GM19455 (cell line): ENCODE data around the gene C2orf74.
"Not testable (repeated sequence)": the region's sequence is repeated elsewhere in the genome, so short reads cannot be mapped to it uniquely, and the experiment has no call there.

Source experiments
- ATAC-seq: cut with Tn5 transposase; IDR thresholded peaks from one replicate; pipeline ENCODE4 v1.9.1; 2021; ENCODE audit not compliant: unreplicated experiment

C2orf74 gene

DNA sequence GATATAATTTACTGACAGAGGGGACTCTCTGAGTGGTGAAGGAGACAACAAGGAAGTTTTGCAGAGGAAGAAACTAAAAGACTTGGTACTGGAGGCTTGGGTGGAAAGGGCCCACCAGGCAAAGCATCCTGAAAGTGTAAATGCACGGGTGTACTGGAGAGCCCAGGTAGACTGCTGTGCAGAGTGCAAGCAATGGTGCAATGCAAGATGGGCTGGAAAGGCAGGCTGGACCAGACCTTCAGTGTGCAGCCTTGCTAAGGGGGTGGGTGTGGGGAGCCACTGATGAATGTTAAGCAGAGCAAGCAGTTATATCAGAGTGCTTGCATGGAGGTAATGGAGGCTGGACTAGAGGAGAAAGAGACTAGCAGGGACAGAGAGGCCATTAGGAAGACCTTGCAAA is 10.7 kb downstream of the C2orf74 start:
- no peak for ATAC-seq

DNA sequence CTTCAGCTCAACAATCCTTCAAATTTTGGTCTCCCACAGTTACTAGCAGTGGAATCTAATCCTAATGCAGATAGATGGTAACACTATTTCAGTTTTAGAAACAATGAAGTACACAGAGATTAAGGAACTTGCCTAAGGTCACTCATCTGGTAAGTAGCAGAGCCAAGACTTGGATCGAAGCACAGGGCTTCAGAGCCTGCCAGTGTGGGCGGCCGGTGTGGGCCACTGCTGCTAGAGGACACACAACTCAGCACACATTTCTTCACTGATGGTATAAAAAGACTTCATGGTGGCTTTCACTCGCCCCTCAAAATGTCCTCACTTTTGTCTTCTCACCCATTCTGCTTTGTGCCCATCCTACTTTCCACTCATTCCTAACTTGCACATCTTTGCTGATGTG is 11.1 kb downstream of the C2orf74 start:
- no peak for ATAC-seq

- no peak for ATAC-seq
Measured at GRCh38 chr2:61175036-61175435, 13.0 kb downstream of the C2orf74 start.

DNA sequence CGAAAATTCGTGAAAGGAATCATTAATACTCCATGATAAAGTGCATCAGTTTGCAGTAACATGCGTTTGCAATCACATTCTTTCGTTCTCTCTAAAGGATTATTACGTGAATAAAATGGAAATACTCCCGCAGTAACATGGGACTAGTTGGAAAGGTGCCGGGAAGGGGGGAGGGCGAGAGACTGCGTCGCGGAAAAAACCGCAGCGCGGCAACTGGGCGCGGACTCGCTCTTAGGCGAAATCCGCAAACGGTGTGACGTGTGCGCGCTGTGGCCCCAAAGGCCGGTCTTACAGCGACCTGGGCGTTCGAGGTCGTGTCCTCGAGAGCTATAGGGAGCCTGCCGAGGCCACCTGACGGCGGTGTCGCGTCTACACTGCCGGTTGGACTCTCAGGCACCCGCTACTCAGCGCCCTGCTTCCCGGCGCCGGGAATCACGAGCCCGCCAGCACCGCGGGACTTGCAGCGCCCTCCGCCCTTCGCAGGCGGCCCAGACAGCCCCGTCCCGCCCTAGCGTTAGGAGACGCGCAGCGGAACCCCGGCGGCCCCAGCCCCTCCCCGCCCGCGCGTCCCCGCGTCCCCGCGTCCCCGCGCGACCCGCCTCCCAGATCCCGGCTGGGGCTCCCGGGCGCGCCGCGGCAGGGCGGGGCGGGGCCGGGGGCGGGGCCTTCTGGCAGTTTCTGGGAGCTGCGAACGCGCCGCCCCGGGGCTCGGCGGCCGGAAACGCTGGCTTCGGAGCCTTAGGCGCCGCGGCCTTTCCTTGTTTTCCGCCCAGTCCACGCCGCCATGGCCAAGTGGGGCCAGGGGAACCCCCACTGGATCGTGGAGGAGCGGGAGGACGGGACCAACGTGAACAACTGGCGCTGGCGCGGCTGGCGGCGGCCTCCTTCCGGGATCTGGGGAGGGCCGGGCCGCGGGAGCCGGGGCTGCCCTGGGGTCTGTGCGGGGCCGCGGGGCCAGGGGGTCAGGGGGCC is 15.1 kb downstream of the C2orf74 start:
- ATAC-seq, result peak; percentile 75

DNA sequence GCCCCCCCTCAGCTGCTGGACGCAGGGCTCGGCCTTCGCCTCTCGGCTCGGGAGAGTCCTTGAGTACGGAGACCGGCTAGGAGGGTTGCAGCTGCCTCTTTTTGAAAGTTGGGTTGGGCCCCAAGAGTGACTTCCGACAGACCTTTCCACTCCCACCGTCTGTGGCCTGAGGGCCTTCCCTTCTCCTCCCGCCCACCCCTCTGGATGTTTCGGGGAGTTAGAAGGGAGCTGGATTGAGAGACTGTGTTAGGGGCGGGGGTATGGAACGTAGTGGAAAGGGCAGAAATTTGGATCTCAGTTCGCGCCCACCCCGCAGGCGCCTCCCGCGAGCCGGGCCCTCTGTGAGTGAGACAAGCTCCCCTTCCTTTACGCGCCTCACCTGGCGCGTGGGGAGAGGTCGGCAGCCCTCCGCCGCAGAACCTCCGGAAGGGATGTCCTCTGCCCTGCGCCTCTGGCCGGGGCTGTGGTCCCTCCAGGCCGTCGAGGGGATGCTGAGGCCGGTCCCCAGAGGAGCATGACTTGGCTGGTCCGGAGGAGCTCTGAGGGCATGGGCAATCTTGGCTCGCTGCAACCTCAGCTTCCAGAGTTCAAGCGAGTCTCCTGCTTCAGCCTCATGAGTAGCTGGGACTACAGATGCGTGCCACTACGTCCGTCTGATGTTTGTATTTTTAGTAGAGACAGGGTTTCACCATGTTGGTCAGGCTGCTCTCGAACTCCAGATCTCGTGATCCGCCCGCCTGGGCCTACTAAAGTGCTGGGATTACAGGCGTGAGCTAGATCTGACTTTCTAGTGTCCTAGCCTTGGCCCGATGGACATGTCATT is 15.9 kb downstream of the C2orf74 start:
- peak; percentile 34 for ATAC-seq

DNA sequence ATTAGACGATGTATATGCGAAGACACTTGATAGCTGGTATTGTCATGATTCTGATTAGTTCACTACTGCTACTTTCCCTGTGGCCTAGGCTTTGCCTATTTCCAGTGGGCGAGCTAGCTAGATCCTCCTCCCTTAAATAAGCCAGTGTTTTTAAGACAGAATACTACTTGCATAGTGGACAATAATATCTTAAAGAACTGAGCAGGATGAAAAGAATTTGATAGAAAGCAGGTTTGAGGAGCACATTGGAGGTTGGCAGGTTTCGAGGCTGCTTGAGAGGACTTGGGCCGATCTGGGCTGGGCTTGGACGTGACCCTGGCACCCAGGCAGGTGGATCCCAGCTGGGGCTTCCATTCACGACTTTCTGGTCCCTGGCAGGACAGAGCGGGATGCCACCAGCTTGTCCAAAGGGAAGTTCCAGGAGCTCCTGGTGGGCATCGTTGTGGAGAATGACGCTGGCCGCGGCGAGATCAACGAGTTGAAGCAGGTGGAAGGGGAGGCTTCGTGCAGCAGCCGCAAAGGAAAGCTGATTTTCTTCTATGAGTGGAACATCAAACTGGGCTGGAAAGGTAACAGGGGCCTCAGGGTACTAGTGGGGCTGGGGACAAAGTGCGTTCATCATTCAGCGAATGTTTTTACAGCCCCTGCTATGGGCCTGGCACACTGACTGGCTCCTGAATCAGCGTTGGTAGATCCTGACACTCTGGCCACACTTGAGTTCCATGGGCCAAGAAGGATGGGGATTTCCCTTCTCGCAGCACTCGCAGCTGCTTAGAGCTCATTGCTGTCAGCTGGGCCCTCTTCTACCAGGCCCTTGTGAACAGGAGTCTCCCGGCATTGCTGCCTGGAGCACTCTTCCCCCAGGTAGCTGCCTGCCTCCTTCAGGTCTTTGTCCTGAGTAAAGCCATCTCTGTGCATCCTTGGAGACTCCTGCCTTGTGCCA is 16.9 kb downstream of the C2orf74 start:
- ATAC-seq, result no peak

GRCh38 chr2:61179701-61180639 is 18.0 kb downstream of the C2orf74 start:
- no peak for ATAC-seq

DNA sequence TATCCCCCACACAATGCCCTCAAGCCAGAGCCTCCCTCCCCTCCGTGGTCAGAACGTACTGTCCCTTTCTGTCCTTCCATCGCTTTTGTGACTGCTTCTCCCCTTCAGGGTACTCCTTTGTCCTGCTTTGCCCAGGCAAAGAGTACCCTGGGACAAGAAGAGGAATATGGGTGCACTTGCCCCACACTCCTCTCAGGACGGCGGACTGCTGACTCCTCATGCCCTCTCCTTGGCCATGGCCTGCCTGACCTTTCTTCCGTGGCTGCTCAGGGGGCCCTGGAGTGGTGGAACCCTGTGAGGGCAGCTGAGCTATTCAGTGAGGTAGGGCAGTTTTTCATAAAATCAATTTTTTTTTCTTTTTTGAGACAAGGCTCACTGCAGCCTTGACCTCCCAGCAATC is 18.7 kb downstream of the C2orf74 start:
- no peak for ATAC-seq

DNA sequence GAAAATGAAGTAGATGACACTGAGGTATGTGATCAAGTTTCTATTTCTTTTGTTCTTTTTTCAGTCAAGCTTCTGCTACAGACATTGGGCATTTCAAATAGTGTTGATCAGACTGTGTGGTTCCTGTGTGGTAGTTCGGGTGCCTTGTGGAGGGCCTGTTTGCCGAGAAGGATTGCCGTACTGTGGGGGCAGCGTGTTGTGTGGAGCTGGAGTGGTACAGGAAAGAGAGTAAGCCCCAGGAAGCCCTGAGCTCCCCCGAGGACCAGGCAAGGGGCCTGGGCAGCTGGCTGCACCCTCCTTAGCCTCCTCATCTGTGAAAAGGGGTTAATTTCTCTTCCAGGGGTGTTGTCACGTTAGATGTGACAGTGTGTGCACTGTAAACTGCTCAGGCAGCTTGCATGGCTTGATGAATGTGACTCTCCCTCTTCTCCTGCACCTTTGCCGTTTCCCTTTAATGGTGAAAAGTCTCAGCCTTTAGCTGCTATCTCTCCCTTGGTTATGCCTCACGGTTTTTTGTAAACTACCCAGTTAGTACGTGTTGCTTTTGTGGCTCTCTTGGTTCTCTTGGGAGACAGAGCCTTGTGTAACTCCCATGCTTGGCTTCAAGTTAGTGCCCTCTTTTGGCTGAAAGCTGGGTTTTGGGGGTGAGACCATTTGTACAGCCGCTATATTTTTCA is 19.5 kb downstream of the C2orf74 start:
- ATAC-seq, result no peak

GRCh38 chr2:61182059-61182383 is 20.0 kb downstream of the C2orf74 start:
- ATAC-seq, result no peak

GRCh38 chr2:61183795-61184194 is 21.8 kb downstream of the C2orf74 start:
- ATAC-seq, result no peak

GRCh38 chr2:61184263-61184662 is 22.3 kb downstream of the C2orf74 start:
- ATAC-seq, result no peak

DNA sequence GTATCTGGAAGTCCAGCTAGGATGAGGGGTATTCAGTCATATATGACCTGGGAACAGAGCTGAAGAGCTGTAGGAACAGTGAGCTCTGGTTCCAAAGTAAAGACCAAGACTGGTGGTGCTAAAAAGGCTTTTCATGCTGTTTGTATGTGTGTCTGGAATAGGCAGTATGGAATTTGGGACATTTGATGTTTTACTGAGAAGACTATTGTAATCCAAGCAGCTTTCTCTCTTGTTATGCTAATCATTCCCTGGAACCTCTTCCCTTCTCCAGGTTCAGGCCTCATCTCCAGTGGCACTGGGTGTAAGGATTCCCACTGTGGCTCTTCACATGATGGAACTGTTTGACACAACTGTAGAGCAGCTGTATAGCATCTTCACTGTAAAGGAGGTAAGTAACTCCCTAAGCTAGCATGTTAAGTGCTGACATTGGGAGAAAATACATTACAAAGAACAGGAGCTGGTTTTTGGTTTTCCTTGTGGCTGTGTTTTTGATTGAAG is 23.3 kb downstream of the C2orf74 start:
- ATAC-seq, result no peak

DNA sequence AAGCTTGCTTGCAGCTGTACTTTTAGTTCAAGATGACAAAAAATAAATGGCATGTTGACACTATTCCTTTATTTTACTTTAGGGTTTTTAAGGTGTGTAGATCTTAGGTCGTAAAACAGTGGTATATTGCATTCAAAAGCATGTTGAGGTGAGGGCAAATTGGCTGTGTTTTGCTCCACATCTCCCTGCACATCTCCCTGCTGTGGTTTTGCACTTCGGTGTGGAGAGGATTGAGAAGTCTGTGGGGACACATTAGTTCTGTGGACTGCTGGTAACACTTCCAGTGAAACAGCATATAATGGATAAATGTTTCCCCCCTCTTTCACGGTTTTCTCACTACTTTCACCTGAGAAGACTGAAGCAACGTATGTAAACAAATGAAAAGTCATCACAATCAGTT is 25.1 kb downstream of the C2orf74 start:
- ATAC-seq, result no peak

GRCh38 chr2:61193670-61194561 is 31.9 kb downstream of the C2orf74 start:
- ATAC-seq, result no peak

DNA sequence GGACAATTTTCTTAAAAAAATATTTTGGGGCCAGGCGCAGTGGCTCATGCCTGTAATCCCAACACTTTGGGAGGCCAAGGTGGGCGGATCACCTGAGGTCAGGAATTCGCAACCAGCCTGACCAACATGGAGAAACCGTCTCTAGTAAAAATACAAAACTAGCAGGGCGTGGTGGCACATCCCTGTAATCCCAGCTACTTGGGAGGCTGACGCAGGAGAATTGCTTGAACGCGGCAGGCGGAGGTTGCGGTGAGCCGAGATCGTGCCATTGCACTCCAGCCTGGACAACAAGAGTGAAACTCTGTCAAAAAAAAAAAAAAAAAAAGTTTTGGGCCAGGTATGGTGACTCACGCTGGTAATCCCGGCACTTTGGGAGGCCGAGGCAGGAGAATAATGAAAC is 32.7 kb downstream of the C2orf74 start:
- not testable (repeated sequence) for ATAC-seq

- no peak for ATAC-seq
Measured at GRCh38 chr2:61196671-61197070, 34.7 kb downstream of the C2orf74 start.

- ATAC-seq, result no peak
Measured at GRCh38 chr2:61205132-61205531, 43.1 kb downstream of the C2orf74 start.
